LNCaP clone FGC (cell line): ENCODE data around the gene HS2ST1.

ENCODE experiments used
- DNase-seq: peaks from one replicate; pipeline ENCODE4 v3.0.0-alpha.2; 2011; ENCODE audit warnings: low read depth
- H3K4me3 ChIP-seq: 2 replicates; pipeline ENCODE4 v1.5.1; 2011; ENCODE audit warnings: mild to moderate bottlenecking, low read depth, low read length, control low read depth
- CTCF ChIP-seq: IDR thresholded peaks from 2 replicates; pipeline ENCODE4 v1.5.1; 2012; ENCODE audit warnings: mild to moderate bottlenecking; ENCODE audit not compliant: control insufficient read depth, insufficient read depth; ENCODE audit errors: extremely low read depth

The HS2ST1 gene

GRCh38 chr1:87156124-87156523, 241.7 kb downstream of the HS2ST1 start:
- DNase-seq: no peak
- TF ChIP-seq CTCF: no peak
- no peak overlapping the region for H3K4me3 ChIP-seq

- no peak for TF ChIP-seq CTCF
- no peak overlapping the region for H3K4me3 ChIP-seq
Observed at GRCh38 chr1:87159378-87159915, 245.0 kb downstream of the HS2ST1 start.

More at GRCh38 chr1:87159378-87159915, 245.0 kb downstream of the HS2ST1 start:
- DNase-seq: no peak
